ENCODE measurements around the gene SLC24A4.

DNA sequence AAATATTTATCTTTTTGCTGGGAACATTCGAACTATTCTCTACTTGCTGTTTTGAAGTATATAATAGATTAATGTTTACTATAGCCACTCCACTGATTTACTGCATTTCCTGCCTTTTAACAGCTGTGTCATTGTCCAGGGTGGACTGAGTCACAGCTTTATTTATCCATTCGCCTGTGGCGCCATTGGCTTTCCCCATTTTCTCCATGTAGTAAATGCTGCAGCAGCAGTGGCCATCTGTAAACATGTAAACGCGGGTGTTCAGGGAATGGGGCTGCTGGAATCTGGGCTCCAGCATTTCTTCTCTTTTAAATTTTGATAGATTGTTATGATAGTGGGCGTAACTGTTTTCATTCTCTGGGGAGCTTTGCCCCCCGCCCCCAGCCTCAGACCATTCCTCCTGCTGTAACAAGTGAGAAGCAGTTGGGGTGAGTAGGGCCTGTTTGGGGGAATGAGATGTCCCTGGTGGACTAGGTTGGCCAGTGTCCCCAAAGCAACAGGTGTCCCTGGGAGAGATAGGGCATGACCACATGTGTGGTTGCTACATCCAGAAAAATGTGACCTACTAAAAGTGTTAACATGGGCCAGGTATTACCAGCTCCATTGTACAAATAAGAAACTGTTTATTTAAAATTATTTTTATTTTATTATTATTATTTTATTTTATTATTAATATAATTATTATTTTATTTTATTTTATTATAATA is 223.5 kb downstream of the SLC24A4 start:
- TF ChIP-seq POLR2A (IDR thresholded peaks at IDR 0.05; ENCODE audit: low read length) = no peak
- TF ChIP-seq GATA1 (IDR thresholded peaks at IDR 0.05; ENCODE audit: low read depth, low read length) = no peak
